Heart left ventricle (tissue), 13 donors: ENCODE data around the gene CD300C.
"Not testable (repeated sequence)": the region's sequence is repeated elsewhere in the genome, so short reads cannot be mapped to it uniquely, and the experiment has no call there.

Experiments used
- POLR2A ChIP-seq, 2 donors: fragments of 450-650 bp; IDR thresholded peaks; one replicate each; pipeline ENCODE4 v1.6.1; 2017; ENCODE audit warnings: antibody characterized with exemption in 2 of 2, mild to moderate bottlenecking in 2 of 2, moderate library complexity in 2 of 2
- TF ChIP-seq, protein P1 (sequence below), 12 donors: fragments of 200-600 bp; sonication (generic) in 4 of 12; IDR thresholded peaks; one replicate each; pipeline versions ENCODE4 v1.5.0 to v1.8.0; 2018 to 2022; ENCODE audit warnings: antibody characterized with exemption in 12 of 12, mild to moderate bottlenecking in 5 of 12
- donor health status: ischemic (EF 13 %, LVEDD 7.1; RV severe dilation, severe dysfunction).
- donor health status: DM: no; HTN: yes; CAD: no.
- donor health status: DM: no; HTN: no; CAD: no.
- donor health status: ischemic (EF 25% LVEDD 6.9; RV normal size, moderate dysfunction).
- donor health status: ischemic (EF 25% LVEDD 5.7; RV mildly dilated, moderate dysfunction).
- donor health status: ischemic (EF 35%, LVEDD 5.7; RV mildly dilated, moderate dysfunction).
- donor health status: nonischemic (EF 11% LVEDD 7.7; RV severe dilation, severe dysfunction).
- donor health status: DM: yes; HTN: yes; CAD: no.
- donor health status: PGD.
- donor health status: ischemic (EF 29% LVEDD 5.4; RV normal size, mild dysfunction).
- donor health status: nonischemic (EF 23%, LVEDD 6.1; RV moderate dilation, normal function).

DNA sequence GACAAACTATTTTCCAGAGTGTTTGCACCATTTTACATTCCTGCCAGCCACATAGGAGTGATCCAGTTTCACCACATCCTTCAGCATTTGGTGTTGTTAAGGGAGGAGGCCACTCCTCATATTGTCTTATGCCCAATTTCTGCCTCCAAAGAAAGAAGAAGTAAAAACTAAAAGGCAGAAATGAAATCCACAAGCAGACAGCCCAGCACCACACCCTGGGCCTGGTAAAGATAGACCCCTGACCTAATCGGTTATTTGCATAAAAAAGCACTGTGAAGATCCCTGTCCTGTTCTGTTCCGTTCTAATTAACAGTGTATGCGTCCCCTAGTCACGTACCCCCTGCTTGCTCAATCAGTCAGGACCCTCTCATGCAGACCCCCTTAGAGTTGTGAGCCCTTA is 12.5 kb upstream of the CD300C start:
- TF ChIP-seq, protein P1, sequence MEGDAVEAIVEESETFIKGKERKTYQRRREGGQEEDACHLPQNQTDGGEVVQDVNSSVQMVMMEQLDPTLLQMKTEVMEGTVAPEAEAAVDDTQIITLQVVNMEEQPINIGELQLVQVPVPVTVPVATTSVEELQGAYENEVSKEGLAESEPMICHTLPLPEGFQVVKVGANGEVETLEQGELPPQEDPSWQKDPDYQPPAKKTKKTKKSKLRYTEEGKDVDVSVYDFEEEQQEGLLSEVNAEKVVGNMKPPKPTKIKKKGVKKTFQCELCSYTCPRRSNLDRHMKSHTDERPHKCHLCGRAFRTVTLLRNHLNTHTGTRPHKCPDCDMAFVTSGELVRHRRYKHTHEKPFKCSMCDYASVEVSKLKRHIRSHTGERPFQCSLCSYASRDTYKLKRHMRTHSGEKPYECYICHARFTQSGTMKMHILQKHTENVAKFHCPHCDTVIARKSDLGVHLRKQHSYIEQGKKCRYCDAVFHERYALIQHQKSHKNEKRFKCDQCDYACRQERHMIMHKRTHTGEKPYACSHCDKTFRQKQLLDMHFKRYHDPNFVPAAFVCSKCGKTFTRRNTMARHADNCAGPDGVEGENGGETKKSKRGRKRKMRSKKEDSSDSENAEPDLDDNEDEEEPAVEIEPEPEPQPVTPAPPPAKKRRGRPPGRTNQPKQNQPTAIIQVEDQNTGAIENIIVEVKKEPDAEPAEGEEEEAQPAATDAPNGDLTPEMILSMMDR (IDR thresholded peaks at IDR 0.05): not testable (repeated sequence)
- not testable (repeated sequence) for TF ChIP-seq POLR2A (IDR thresholded peaks at IDR 0.05)
